Right lobe of liver (tissue), 4 donors: ENCODE measurements around the gene GAS2L2.

ENCODE experiments used
- POLR2A ChIP-seq: fragments of 450-650 bp; IDR thresholded peaks from one replicate; pipeline ENCODE4 v1.6.1; 2017; ENCODE audit warnings: antibody characterized with exemption, mild to moderate bottlenecking
- TF ChIP-seq, protein P1 (sequence below), 4 donors: fragments of 200-600 bp in 3 of 4; fragments of 450-650 bp in 1 of 4; IDR thresholded peaks; one replicate each; pipeline versions ENCODE4 v1.5.1 to v1.8.0; 2016 to 2022; ENCODE audit warnings: antibody characterized with exemption in 4 of 4, mild to moderate bottlenecking in 2 of 4
- donor health status: DM: no; HTN: no; CAD: no.
- donor health status: DM: no; HTN: no; CAD: no.
- donor health status: DM: no; HTN: yes; CAD: no.

DNA sequence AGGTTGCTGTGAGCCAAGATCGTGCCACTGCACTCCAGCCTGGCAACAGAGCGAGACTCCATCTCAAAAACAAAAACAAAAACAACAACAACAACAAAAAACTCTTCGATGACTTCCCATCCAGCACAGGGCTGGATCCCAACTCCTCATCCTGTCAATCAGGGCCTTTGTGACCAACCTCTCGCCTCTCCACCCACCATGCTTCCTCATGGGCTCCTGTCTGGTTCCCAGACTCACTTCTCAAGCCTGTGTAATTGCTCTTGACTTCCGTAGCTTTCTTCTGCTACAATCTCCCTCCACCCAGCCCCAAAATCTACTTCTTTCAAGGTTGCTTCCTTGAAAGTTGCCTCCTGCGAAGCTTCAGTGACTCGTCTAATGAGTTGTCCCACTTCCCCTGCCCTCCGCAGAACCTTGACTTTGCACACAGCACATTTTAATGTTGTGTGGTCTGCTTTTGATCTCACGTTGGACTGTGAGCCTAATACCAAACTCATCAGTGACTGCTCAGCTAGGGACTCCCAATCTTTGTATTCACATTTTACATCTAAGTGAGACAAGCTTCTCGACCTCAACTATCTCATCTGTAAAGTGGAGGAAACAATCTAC, 22.5 kb downstream of the GAS2L2 start:
- TF ChIP-seq, protein P1, sequence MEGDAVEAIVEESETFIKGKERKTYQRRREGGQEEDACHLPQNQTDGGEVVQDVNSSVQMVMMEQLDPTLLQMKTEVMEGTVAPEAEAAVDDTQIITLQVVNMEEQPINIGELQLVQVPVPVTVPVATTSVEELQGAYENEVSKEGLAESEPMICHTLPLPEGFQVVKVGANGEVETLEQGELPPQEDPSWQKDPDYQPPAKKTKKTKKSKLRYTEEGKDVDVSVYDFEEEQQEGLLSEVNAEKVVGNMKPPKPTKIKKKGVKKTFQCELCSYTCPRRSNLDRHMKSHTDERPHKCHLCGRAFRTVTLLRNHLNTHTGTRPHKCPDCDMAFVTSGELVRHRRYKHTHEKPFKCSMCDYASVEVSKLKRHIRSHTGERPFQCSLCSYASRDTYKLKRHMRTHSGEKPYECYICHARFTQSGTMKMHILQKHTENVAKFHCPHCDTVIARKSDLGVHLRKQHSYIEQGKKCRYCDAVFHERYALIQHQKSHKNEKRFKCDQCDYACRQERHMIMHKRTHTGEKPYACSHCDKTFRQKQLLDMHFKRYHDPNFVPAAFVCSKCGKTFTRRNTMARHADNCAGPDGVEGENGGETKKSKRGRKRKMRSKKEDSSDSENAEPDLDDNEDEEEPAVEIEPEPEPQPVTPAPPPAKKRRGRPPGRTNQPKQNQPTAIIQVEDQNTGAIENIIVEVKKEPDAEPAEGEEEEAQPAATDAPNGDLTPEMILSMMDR (IDR thresholded peaks at IDR 0.05) = no peak
- TF ChIP-seq POLR2A = no peak
